Liver (tissue), 9 donors: ENCODE data around the gene ADCY2. TPM values are rescaled to one million over a fixed set of nuclear protein-coding genes. Genes with fewer than 3 reads are reported as not detected.

ENCODE experiments used
- DNase-seq: peaks from one replicate; pipeline ENCODE4 v3.0.0-alpha.2; 2017; ENCODE audit warnings: low spot score
- H3K27ac ChIP-seq, 2 donors: one replicate each; pipeline ENCODE4 v1.7.0; 2013; ENCODE audit warnings: inconsistent platforms in 2 of 2, low read length in 2 of 2, control low read depth in 1 of 2, low read depth in 1 of 2, mild to moderate bottlenecking in 1 of 2
- H3K27me3 ChIP-seq, 4 donors: one replicate each; pipeline versions ENCODE4 v1.6.1 to v1.7.0; 2013; ENCODE audit warnings: low read length in 3 of 4, inconsistent platforms in 1 of 4, mild to moderate bottlenecking in 1 of 4, moderate library complexity in 1 of 4; ENCODE audit not compliant: control insufficient read depth in 4 of 4, insufficient read depth in 4 of 4
- H3K36me3 ChIP-seq, 4 donors: one replicate each; pipeline versions ENCODE4 v1.6.1 to v1.7.0; 2013; ENCODE audit warnings: low read length in 3 of 4, mild to moderate bottlenecking in 3 of 4, low read depth in 1 of 4, moderate library complexity in 1 of 4; ENCODE audit not compliant: control insufficient read depth in 4 of 4, insufficient read depth in 3 of 4
- H3K4me1 ChIP-seq, 4 donors: one replicate each; pipeline versions ENCODE4 v1.6.1 to v1.7.0; 2013; ENCODE audit warnings: low read length in 3 of 4, mild to moderate bottlenecking in 3 of 4, moderate library complexity in 1 of 4; ENCODE audit not compliant: control insufficient read depth in 4 of 4, insufficient read depth in 4 of 4
- H3K4me3 ChIP-seq, 3 donors: one replicate each; pipeline versions ENCODE4 v1.6.1 to v1.7.0; 2013; ENCODE audit warnings: low read length in 3 of 3, control low read depth in 1 of 3, low read depth in 1 of 3, mild to moderate bottlenecking in 1 of 3
- H3K9ac ChIP-seq, 2 donors: one replicate each; pipeline ENCODE4 v1.7.0; 2013; ENCODE audit warnings: low read length in 2 of 2, mild to moderate bottlenecking in 2 of 2, moderate library complexity in 2 of 2, control low read depth in 1 of 2, low read depth in 1 of 2
- H3K9me3 ChIP-seq, 4 donors: one replicate each; pipeline versions ENCODE4 v1.6.1 to v1.7.0; 2013; ENCODE audit warnings: low read length in 3 of 4; ENCODE audit not compliant: control insufficient read depth in 4 of 4
- CTCF ChIP-seq: fragments of 150-350 bp; IDR thresholded peaks from 2 replicates; pipeline ENCODE4 v1.5.1; 2017; ENCODE audit warnings: improper control_type of control experiment, low read depth, low read length; ENCODE audit not compliant: missing input control
- EGR1 ChIP-seq, 2 donors: IDR thresholded peaks; 2 replicates each; pipeline ENCODE4 v1.6.1; 2016 to 2018; ENCODE audit warnings: antibody characterized with exemption in 2 of 2, low read depth in 2 of 2
- FOXA1 ChIP-seq: IDR thresholded peaks from 2 replicates; pipeline ENCODE4 v1.6.1; 2016; ENCODE audit warnings: antibody characterized with exemption
- FOXA2 ChIP-seq: IDR thresholded peaks from 2 replicates; pipeline ENCODE4 v1.6.1; 2016; ENCODE audit warnings: antibody characterized with exemption
- GABPA ChIP-seq, 2 donors: IDR thresholded peaks in 1 of 2; conservative IDR thresholded peaks in 1 of 2; 2 replicates each; pipeline ENCODE4 v1.6.1; 2016; ENCODE audit warnings: antibody characterized with exemption in 2 of 2, mild to moderate bottlenecking in 1 of 2, moderate library complexity in 1 of 2
- HNF4A ChIP-seq, 2 donors: conservative IDR thresholded peaks; 2 replicates each; pipeline ENCODE4 v1.6.1; 2016; ENCODE audit warnings: antibody characterized with exemption in 2 of 2, mild to moderate bottlenecking in 2 of 2
- HNF4G ChIP-seq: IDR thresholded peaks from 2 replicates; pipeline ENCODE4 v1.6.1; 2016; ENCODE audit warnings: antibody characterized with exemption
- JUND ChIP-seq, 2 donors: IDR thresholded peaks; 2 replicates each; pipeline ENCODE4 v1.6.1; 2016; ENCODE audit warnings: antibody characterized with exemption in 2 of 2
- NR2F2 ChIP-seq: IDR thresholded peaks from 2 replicates; pipeline ENCODE4 v1.6.1; 2016; ENCODE audit warnings: antibody characterized with exemption
- RAD21 ChIP-seq, 2 donors: IDR thresholded peaks; 2 replicates each; pipeline ENCODE4 v1.6.1; 2016; ENCODE audit warnings: antibody characterized with exemption in 2 of 2, mild to moderate bottlenecking in 2 of 2
- RXRA ChIP-seq, 2 donors: IDR thresholded peaks; 2 replicates each; pipeline ENCODE4 v1.6.1; 2017 to 2018; ENCODE audit warnings: antibody characterized with exemption in 2 of 2, mild to moderate bottlenecking in 1 of 2
- SP1 ChIP-seq: IDR thresholded peaks from 2 replicates; pipeline ENCODE4 v1.6.1; 2018; ENCODE audit warnings: antibody characterized with exemption, mild to moderate bottlenecking
- TAF1 ChIP-seq: conservative IDR thresholded peaks from 2 replicates; pipeline ENCODE4 v1.6.1; 2016; ENCODE audit warnings: antibody characterized with exemption, mild to moderate bottlenecking
- YY1 ChIP-seq: IDR thresholded peaks from 2 replicates; pipeline ENCODE4 v1.6.1; 2016; ENCODE audit warnings: antibody characterized with exemption, mild to moderate bottlenecking
- ZBTB33 ChIP-seq: IDR thresholded peaks from 2 replicates; pipeline ENCODE4 v1.6.1; 2016; ENCODE audit warnings: antibody characterized with exemption
- WGBS: extraction: QIAGEN DNeasy Blood & Tissue Kit; methylation state at CpG from one replicate; pipeline ENCODE4 v1.1.7; 2013; 5-methylcytosine and 5-hydroxymethylcytosine counted together
- polyA plus RNA-seq, 2 donors: library from polyadenylated mRNA; stranded (reverse) in 1 of 2; unstranded in 1 of 2; fragments of 200-250 nt in 1 of 2; fragments of >200 nt in 1 of 2; fragmentation: Nextera tagmentation in 1 of 2; extraction: Ambion mirVana in 1 of 2; gene quantifications; one replicate each; pipeline versions ENCODE4 v1.2.1 to v1.2.3, GENCODE V29; 2013 to 2015
- total RNA-seq, 2 donors: library from RNA; depleted of rRNA; stranded (reverse); fragments of >200 nt; gene quantifications; one replicate each; pipeline ENCODE4 v1.2.3, GENCODE V29; 2014
- TF ChIP-seq, protein P1 (sequence below): IDR thresholded peaks from 2 replicates; pipeline ENCODE4 v1.6.1; 2016; ENCODE audit warnings: antibody characterized with exemption, mild to moderate bottlenecking
- TF ChIP-seq, protein P2 (sequence below): IDR thresholded peaks from 2 replicates; pipeline ENCODE4 v1.6.1; 2016; ENCODE audit warnings: antibody characterized with exemption
- TF ChIP-seq, protein P3 (sequence below): IDR thresholded peaks from 2 replicates; pipeline ENCODE4 v1.6.1; 2016; ENCODE audit warnings: antibody characterized with exemption
- donor health status: healthy.
- donor health status: healthy.
- donor health status: healthy.
- donor health status: healthy.
- donor health status: healthy.

The ADCY2 gene
- total and polyA plus RNA-seq, 4 donors, result not detected

DNA sequence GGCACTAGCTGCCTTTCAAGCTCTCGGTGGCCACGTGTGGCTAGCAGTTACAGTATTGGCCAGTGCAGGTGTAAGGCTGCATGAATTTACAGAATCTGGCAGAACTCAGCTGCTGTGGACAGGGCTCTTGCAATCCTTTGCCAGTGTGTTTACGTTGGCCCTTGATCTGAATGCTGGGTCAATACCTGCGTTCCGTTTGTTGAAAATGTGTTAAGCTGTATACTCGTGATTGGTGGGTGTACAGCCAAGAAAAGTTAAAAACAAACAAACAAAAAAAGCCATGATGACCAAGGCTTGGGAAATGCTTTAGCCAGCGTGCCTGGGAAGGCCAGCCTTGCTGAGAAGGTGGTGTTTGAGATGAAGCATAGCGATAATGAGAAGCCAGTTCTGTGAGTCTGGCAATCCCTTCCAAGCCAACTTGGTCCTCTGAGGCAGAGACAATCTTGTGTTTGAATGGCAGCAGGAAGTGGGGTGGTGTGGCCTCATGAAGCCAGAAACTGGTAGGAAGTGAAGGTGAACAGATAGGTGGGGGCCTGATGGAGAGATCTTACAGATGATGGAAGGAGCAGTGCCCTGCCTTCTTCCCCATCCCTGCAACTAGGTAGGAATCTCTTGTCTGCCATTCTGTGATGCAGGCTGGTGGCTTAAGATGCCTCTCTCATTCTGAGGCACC, 455.8 kb downstream of the ADCY2 start:
- Histone ChIP-seq H3K4me3 (peak overlapping the region in 1 of 3 donors; percentile 26), H3K4me1 (peaks cover 4 to 21% (median 16%) of the 10 kb centered on the region in 4 donors), H3K27me3 (no peaks in the 10 kb centered on the region), H3K9ac (no peak overlapping the region), H3K9me3 (no peaks in the 10 kb centered on the region), H3K27ac (peak overlapping the region; percentile 62 to 69), H3K36me3 (no peaks in the 10 kb centered on the region)
- DNase-seq, result no peak
- WGBS, result 31% methylated on average over 8 of the region's 8 CpGs
- TF ChIP-seq RAD21 (IDR thresholded peaks at IDR 0.05) (peak; percentile 15 to 25), FOXA1 (peak; percentile 99), FOXA2 (peak; percentile 99), TAF1 (no peak), EGR1 (IDR thresholded peaks at IDR 0.05; ENCODE audit: low read depth in 2 of 2) (peak in 1 of 2 donors; percentile 44), ZBTB33 (peak; percentile 85), RXRA (IDR thresholded peaks at IDR 0.05) (peak; percentile 64 to 88), JUND (IDR thresholded peaks at IDR 0.05) (peak; percentile 66 to 82), NR2F2 (no peak), YY1 (peak; percentile 76), SP1 (peak; percentile 83), GABPA (IDR thresholded peaks at IDR 0.05 in 1 of 2, conservative IDR thresholded peaks at IDR 0.05 in 1 of 2) (peak in 1 of 2 donors; percentile 32), HNF4G (no peak), HNF4A (conservative IDR thresholded peaks at IDR 0.05) (peak; percentile 59 to 81), CTCF (no peak)
- TF ChIP-seq, protein P1, sequence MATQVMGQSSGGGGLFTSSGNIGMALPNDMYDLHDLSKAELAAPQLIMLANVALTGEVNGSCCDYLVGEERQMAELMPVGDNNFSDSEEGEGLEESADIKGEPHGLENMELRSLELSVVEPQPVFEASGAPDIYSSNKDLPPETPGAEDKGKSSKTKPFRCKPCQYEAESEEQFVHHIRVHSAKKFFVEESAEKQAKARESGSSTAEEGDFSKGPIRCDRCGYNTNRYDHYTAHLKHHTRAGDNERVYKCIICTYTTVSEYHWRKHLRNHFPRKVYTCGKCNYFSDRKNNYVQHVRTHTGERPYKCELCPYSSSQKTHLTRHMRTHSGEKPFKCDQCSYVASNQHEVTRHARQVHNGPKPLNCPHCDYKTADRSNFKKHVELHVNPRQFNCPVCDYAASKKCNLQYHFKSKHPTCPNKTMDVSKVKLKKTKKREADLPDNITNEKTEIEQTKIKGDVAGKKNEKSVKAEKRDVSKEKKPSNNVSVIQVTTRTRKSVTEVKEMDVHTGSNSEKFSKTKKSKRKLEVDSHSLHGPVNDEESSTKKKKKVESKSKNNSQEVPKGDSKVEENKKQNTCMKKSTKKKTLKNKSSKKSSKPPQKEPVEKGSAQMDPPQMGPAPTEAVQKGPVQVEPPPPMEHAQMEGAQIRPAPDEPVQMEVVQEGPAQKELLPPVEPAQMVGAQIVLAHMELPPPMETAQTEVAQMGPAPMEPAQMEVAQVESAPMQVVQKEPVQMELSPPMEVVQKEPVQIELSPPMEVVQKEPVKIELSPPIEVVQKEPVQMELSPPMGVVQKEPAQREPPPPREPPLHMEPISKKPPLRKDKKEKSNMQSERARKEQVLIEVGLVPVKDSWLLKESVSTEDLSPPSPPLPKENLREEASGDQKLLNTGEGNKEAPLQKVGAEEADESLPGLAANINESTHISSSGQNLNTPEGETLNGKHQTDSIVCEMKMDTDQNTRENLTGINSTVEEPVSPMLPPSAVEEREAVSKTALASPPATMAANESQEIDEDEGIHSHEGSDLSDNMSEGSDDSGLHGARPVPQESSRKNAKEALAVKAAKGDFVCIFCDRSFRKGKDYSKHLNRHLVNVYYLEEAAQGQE, result peak; percentile 95
- TF ChIP-seq, protein P2, sequence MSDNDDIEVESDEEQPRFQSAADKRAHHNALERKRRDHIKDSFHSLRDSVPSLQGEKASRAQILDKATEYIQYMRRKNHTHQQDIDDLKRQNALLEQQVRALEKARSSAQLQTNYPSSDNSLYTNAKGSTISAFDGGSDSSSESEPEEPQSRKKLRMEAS, result peak; percentile 96
- TF ChIP-seq, protein P3, sequence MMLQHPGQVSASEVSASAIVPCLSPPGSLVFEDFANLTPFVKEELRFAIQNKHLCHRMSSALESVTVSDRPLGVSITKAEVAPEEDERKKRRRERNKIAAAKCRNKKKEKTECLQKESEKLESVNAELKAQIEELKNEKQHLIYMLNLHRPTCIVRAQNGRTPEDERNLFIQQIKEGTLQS, result no peak
